Measurements from ENCODE around the gene DRD4. TPM values are rescaled to one million over a fixed set of nuclear protein-coding genes. Genes with fewer than 3 reads are reported as not detected.
A peak's percentile ranks its signal among the peaks of the same experiment; 100 is the strongest.
"Not testable (repeated sequence)": the region's sequence is repeated elsewhere in the genome, so short reads cannot be mapped to it uniquely, and the experiment has no call there.

DRD4 gene
- total RNA-seq, 1 experiment from 2014 or later = not detected

- in situ Hi-C loops (cut with HindIII; ENCODE audit: low pct_unique_long_range_greater_than_20kb, low sequenced_read_pairs) = no loop called here
- no peak for DNase-seq (ENCODE audit: low read depth)
These were observed 194 bp downstream of the DRD4 start for GRCh38 chr11:637333-637592.

DNA sequence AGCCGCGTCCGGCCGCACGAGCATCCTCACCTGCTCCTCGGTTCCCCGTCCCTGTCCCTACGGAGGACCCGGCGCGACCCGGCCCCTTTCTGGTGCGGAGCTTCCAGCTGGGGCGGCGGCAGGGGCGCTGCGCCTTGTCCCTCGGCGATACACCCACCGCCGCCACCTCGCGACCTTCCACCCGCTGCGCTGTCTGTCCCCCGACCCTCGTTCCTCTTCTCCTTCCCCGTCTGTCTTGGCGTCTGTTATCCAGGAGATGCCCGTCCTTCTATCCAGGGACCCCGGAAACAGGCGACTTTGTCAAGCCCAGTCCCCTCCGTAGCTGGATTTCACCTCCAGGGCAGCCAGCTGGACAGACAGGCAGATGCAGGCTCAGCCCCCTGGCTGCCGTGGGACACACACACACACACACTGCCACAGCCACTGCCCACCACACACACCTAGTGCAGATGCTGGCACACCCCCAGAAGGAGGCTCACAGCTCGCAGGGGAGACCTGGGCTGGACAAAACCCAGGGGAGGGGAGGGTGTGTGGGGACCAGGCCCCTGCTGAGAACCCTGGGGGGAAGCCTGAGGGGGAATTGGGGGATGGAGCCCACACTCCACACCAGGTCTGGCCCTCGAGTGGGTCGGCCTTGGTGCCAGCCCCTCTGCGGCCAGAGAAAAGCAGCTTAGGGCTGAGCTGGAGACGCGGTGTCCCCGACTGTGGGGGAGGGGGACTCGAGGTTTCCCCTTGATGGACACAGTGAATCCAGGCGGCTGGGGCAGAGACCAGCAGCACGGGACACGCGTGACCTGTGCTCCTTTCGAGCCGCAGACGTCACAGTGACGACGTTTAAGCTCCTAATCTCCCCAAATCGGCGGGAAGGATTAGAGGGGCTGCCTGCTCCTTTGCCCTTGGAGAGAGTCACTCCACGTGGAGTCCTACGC lies 788 bp downstream of the DRD4 start:
- in situ Hi-C loops (cut with HindIII; ENCODE audit: low pct_unique_long_range_greater_than_20kb, low sequenced_read_pairs) = no loop called here
- DNase-seq (ENCODE audit: low read depth) = no peak

DNA sequence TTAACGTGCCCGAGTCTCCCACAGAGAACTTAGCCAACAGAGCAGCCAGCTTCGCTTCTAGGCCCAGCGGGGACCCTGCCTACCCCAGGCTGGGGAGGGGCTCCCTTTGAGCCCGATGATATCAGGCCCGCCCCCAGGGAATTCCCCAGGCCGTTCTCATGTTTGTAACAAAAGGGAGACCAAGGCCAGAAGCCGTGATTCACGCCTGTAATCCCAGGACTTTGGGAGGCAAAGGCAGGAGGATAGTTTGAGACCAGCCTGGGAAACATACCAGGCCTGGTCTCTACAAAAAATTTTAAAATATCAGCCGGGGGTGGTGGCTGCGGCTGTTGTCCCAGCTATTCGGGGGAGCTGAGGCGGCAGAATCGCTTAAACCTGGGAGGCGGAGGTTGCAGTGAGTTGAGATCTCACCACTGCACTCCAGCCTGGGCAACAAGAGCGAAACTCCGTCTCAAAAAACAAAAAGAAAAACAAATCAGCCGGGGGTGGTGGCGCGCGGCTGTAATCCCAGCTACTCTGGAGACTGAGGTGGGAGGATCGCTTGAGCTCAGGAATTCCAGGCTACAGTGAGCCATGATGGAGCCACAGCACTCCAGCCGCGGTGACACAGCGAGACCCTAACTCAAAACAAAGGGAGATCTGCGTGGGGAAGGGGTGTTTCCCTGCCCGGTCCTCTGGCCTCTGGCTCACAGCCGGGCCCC lies 1.7 kb downstream of the DRD4 start:
- DNase-seq (ENCODE audit: low read depth) = no peak
- in situ Hi-C loops (cut with HindIII; ENCODE audit: low pct_unique_long_range_greater_than_20kb, low sequenced_read_pairs) = no loop called here

DNA sequence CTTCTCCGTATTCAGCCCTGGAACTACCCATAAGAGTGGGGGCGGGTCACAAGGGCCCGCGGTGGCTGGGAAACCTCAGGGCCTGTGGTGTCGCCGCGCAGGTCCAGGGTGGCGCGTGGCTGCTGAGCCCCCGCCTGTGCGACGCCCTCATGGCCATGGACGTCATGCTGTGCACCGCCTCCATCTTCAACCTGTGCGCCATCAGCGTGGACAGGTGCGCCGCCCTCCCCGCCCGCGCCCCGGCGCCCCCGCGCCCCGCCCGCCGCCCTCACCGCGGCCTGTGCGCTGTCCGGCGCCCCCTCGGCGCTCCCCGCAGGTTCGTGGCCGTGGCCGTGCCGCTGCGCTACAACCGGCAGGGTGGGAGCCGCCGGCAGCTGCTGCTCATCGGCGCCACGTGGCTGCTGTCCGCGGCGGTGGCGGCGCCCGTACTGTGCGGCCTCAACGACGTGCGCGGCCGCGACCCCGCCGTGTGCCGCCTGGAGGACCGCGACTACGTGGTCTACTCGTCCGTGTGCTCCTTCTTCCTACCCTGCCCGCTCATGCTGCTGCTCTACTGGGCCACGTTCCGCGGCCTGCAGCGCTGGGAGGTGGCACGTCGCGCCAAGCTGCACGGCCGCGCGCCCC lies 2.4 kb downstream of the DRD4 start:
- no peak for DNase-seq (ENCODE audit: low read depth)
- in situ Hi-C loops (cut with HindIII; ENCODE audit: low pct_unique_long_range_greater_than_20kb, low sequenced_read_pairs) = no loop called here

- in situ Hi-C loops (cut with HindIII; ENCODE audit: low pct_unique_long_range_greater_than_20kb, low sequenced_read_pairs) = no loop called here
- DNase-seq (ENCODE audit: low read depth) = no peak
These were observed 3.1 kb downstream of the DRD4 start for GRCh38 chr11:640021-640706.

DNA sequence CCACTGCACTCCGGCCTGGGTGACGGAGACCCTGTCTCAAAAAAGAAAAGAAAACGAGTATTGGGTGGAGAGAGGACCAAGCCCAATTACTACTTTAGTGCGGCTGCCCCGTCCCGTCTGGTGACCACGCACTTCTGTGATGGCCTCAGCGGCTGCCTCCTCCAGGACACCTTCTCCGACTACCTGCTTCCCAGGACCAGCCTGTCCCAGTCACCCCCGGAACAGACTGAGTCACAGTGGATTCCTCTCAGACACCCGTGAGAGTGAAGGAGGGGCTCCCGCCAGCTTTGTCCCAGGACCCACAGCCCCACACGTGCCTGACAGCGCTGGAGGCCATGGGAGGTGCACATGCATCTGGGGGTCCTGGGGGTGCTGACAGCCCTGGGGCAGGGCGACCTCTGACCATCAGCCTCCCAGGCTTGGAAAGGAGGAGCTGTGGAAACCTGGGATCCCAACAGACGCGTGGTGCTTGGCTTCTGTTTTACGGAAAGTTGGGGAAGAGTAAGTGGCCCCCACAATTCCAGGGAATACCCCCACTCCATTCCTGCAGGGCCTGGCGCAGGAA lies 4.8 kb downstream of the DRD4 start:
- in situ Hi-C loops (cut with HindIII; ENCODE audit: low pct_unique_long_range_greater_than_20kb, low sequenced_read_pairs) = no loop called here
- DNase-seq (ENCODE audit: low read depth) = no peak

DNA sequence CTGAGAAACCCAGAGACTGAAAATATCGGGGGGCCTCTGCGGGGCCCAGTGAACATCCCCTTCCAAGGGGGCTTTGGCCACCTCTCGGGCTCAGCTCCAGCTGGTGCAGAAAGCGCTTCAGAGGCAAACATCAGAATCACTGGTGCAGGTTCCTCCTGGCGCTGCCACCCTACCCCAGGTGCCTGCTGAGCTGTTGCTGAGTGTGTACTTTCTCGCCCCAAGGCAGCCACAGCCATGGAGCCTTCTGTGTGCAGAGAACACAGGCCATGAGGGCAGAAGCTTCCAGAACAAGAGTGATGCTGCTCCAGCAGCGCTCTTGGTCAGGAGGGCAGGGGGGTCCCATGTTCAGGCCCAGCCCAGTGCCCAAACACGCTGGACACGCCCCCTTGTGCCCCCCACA lies 6.3 kb downstream of the DRD4 start:
- in situ Hi-C loops (cut with HindIII; ENCODE audit: low pct_unique_long_range_greater_than_20kb, low sequenced_read_pairs) = no loop called here
- DNase-seq (ENCODE audit: low read depth) = no peak

- DNase-seq (ENCODE audit: low read depth) = no peak
- in situ Hi-C loops (cut with HindIII; ENCODE audit: low pct_unique_long_range_greater_than_20kb, low sequenced_read_pairs) = no loop called here
These were observed 7.0 kb downstream of the DRD4 start for GRCh38 chr11:643849-644738.

- DNase-seq (ENCODE audit: low read depth) = no peak
- in situ Hi-C loops (cut with HindIII; ENCODE audit: low pct_unique_long_range_greater_than_20kb, low sequenced_read_pairs) = no loop called here
These were observed 8.5 kb downstream of the DRD4 start for GRCh38 chr11:645536-645935.

GRCh38 chr11:646214-646613 lies 9.1 kb downstream of the DRD4 start:
- in situ Hi-C loops (cut with HindIII; ENCODE audit: low pct_unique_long_range_greater_than_20kb, low sequenced_read_pairs) = no loop called here
- no peak for DNase-seq (ENCODE audit: low read depth)

DNA sequence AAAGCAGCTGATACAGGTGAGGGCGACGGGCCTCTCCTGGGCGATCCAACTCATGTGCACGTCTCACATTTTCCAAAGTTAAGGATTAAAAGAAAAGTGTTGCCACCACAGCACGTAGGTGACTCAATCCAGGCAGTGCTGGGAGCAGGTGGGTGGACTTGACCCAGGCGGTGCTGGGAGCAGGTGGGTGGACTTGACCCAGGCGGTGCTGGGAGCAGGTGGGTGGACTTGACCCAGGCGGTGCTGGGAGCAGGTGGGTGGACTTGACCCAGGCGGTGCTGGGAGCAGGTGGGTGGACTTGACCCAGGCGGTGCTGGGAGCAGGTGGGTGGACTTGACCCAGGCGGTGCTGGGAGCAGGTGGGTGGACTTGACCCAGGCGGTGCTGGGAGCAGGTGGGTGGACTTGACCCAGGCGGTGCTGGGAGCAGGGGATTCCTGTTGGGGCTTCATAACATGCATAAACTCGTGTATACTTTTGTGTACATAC lies 10.6 kb downstream of the DRD4 start:
- DNase-seq (ENCODE audit: low read depth); in situ Hi-C loops (cut with HindIII; ENCODE audit: low pct_unique_long_range_greater_than_20kb, low sequenced_read_pairs): not testable (repeated sequence)

DNA sequence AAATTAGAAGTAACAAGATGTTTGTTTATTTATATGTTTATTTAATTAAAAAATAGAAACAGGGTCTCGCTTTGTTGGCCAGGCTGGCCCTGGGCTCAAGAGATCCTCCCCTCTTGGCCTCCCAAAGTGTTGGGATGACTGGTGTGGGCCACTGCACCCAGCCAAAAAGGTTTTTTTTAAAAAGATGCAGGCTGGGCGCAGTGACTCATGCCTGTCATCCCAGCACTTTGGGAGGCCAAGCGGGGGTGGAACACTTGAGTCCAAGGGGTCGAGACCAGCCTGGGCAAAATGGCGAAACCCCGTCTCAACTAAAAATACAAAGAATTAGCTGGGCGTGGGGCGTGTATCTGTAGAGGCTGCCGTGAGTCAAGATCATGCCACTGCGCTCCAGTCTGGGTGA lies 13.4 kb downstream of the DRD4 start:
- DNase-seq (ENCODE audit: low read depth) = no peak
- in situ Hi-C loops (cut with HindIII; ENCODE audit: low pct_unique_long_range_greater_than_20kb, low sequenced_read_pairs) = no loop called here

DNA sequence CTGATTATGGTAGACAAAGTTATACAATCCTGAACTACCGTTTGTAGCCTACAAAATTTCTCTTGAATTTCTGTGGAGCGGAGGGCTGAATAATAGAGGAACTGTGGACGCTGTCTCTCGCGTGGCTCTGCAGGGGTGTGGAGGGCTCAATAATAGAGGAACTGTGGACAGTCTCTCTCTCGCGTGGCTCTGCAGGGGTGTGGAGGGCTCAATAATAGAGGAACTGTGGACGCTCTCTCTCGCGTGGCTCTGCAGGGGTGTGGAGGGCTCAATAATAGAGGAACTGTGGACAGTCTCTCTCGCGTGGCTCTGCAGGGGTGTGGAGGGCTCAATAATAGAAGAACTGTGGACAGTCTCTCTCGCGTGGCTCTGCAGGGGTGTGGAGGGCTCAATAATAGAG lies 16.1 kb downstream of the DRD4 start:
- DNase-seq (ENCODE audit: low read depth); in situ Hi-C loops (cut with HindIII; ENCODE audit: low pct_unique_long_range_greater_than_20kb, low sequenced_read_pairs): not testable (repeated sequence)

GRCh38 chr11:653837-654236 lies 16.8 kb downstream of the DRD4 start:
- in situ Hi-C loops (cut with HindIII; ENCODE audit: low pct_unique_long_range_greater_than_20kb, low sequenced_read_pairs) = no loop called here
- DNase-seq (ENCODE audit: low read depth) = no peak

GRCh38 chr11:654444-654843 lies 17.4 kb downstream of the DRD4 start:
- DNase-seq (ENCODE audit: low read depth); in situ Hi-C loops (cut with HindIII; ENCODE audit: low pct_unique_long_range_greater_than_20kb, low sequenced_read_pairs): not testable (repeated sequence)

GRCh38 chr11:655036-655726 lies 18.1 kb downstream of the DRD4 start:
- in situ Hi-C loops (cut with HindIII; ENCODE audit: low pct_unique_long_range_greater_than_20kb, low sequenced_read_pairs) = no loop called here
- DNase-seq (ENCODE audit: low read depth) = peak; percentile 70

- no peak for DNase-seq (ENCODE audit: low read depth)
- in situ Hi-C loops (cut with HindIII; ENCODE audit: low pct_unique_long_range_greater_than_20kb, low sequenced_read_pairs) = no loop called here
These were observed 19.4 kb downstream of the DRD4 start for GRCh38 chr11:656426-656825.
